HepG2 (cell line): Measurements from ENCODE around the gene RAC3. TPM values are rescaled to one million over a fixed set of nuclear protein-coding genes. Genes with fewer than 3 reads are reported as not detected.

Experiments
- ATAC-seq: fragments of 200-7000 bp; cut with Tn5 transposase; 3 replicates; pipeline ENCODE4 v1.9.1; 2020; ENCODE audit warnings: mild to moderate bottlenecking, moderate library complexity
- BruUV-seq: library from RNA; stranded (reverse); fragments of 400-500 nt; replicated peaks from 2 replicates; lab custom pipeline; 2021; lab: Mats Ljungman, UMichigan
- CTCF ChIA-PET: fragments of 300-600 bp; formaldehyde crosslinking; extraction: SDS; loops from one replicate; lab custom pipeline; 2021; ENCODE audit warnings: low total read pairs, inconsistent platforms, low intra/inter-chr PET ratio; lab: Yijun Ruan, JAX
- POLR2A ChIA-PET: fragments of 350-600 bp; sonication (Branson Sonifier 250); formaldehyde crosslinking; loops from one replicate; lab custom pipeline; 2020; ENCODE audit warnings: antibody characterized with exemption, inconsistent platforms; lab: Yijun Ruan, JAX
- DNase-seq: peaks from one replicate; pipeline ENCODE4 v3.0.0-alpha.2; 2015; ENCODE audit warnings: low spot score
- FAIRE-seq: peaks from 3 replicates; lab custom pipeline; 2011; peaks lifted over from hg19 to GRCh38; lab: Jason Lieb, UNC
- H2AFZ ChIP-seq: one replicate; pipeline ENCODE4 v1.6.1; 2011; ENCODE audit warnings: low read length, inconsistent platforms
- H3K27ac ChIP-seq: fragments of 300-600 bp; 3 replicates; pipeline ENCODE4 v1.8.0; 2011; ENCODE audit warnings: mixed run types, mild to moderate bottlenecking, mixed read lengths, low read length, inconsistent platforms; ENCODE audit not compliant: insufficient read depth; ENCODE audit errors: extremely low read length
- H3K27me3 ChIP-seq, 2 experiments: fragments of 200-600 bp in 1 of 2; 2 replicates in 1 of 2; 3 replicates in 1 of 2; pipeline versions ENCODE4 v1.6.0 to v1.8.0; 2011; ENCODE audit warnings: low read length in 2 of 2, mild to moderate bottlenecking in 2 of 2, moderate library complexity in 2 of 2, inconsistent platforms in 1 of 2; ENCODE audit not compliant: insufficient read depth in 2 of 2, control insufficient read depth in 1 of 2
- H3K36me3 ChIP-seq, 2 experiments: fragments of 200-600 bp in 1 of 2; replicated peaks in 1 of 2; 2 replicates in 1 of 2; 3 replicates in 1 of 2; pipeline versions ENCODE4 v1.5.1 to v1.8.0; 2011; ENCODE audit warnings: low read length in 2 of 2, inconsistent platforms in 1 of 2; ENCODE audit not compliant: insufficient read depth in 2 of 2, control insufficient read depth in 1 of 2
- H3K4me1 ChIP-seq: 2 replicates; pipeline ENCODE4 v1.5.1; 2012; ENCODE audit warnings: low read length, inconsistent platforms; ENCODE audit not compliant: insufficient read depth
- H3K4me2 ChIP-seq: 2 replicates; pipeline ENCODE4 v1.6.0; 2011; ENCODE audit warnings: low read depth, low read length, inconsistent platforms
- H3K4me3 ChIP-seq, 3 experiments: fragments of 200-600 bp in 1 of 3; sonication (generic), shearing (Covaris generic) in 1 of 3; replicated peaks in 1 of 3; 2 replicates each; pipeline ENCODE4 v1.5.1; 2011 to 2016; ENCODE audit warnings: low read length in 3 of 3, inconsistent platforms in 2 of 3, low read depth in 2 of 3, mild to moderate bottlenecking in 2 of 3, control low read depth in 1 of 3, mixed read lengths in 1 of 3; ENCODE audit not compliant: insufficient read depth in 1 of 3
- H3K79me2 ChIP-seq: one replicate; pipeline ENCODE4 v1.6.1; 2011; ENCODE audit warnings: low read length, inconsistent platforms; ENCODE audit not compliant: insufficient read depth
- H3K9ac ChIP-seq: 2 replicates; pipeline ENCODE4 v1.6.0; 2011; ENCODE audit warnings: mild to moderate bottlenecking, low read depth, low read length, inconsistent platforms; ENCODE audit not compliant: insufficient read depth
- H3K9me3 ChIP-seq: 2 replicates; pipeline ENCODE4 v1.5.1; 2012; ENCODE audit warnings: mild to moderate bottlenecking, low read length
- H4K20me1 ChIP-seq: 2 replicates; pipeline ENCODE4 v1.6.0; 2011; ENCODE audit warnings: inconsistent platforms, mild to moderate bottlenecking, low read length, moderate library complexity; ENCODE audit not compliant: insufficient read depth
- AGO2 ChIP-seq: fragments of 200-400 bp; formaldehyde crosslinking; optimal IDR thresholded peaks from 2 replicates; pipeline ENCODE3; 2017; ENCODE audit warnings: mild to moderate bottlenecking, low read depth, low read length, moderate library complexity
- HNRNPL ChIP-seq: fragments of 200-400 bp; formaldehyde crosslinking; IDR thresholded peaks from 2 replicates; pipeline ENCODE4 v1.6.1; 2017; ENCODE audit warnings: mild to moderate bottlenecking, low read depth, low read length
- MXD1 ChIP-seq: sonication (generic); formaldehyde crosslinking; IDR thresholded peaks from 2 replicates; pipeline ENCODE4 v1.4.0; 2020; ENCODE audit warnings: mild to moderate bottlenecking, missing genetic modification reagents
- RBFOX2 ChIP-seq: fragments of 200-400 bp; formaldehyde crosslinking; IDR thresholded peaks from 2 replicates; pipeline ENCODE4 v1.6.1; 2017; ENCODE audit warnings: low read depth, mild to moderate bottlenecking, low read length
- SMAD3 ChIP-seq: sonication (generic); formaldehyde crosslinking; IDR thresholded peaks from 2 replicates; pipeline ENCODE4 v1.4.0; 2020; ENCODE audit warnings: missing genetic modification reagents
- STAG1 ChIP-seq: sonication (generic); formaldehyde crosslinking; IDR thresholded peaks from 2 replicates; pipeline ENCODE4 v1.4.0; 2020; ENCODE audit warnings: missing genetic modification reagents
- XBP1 ChIP-seq: sonication (generic); formaldehyde crosslinking; IDR thresholded peaks from 2 replicates; pipeline ENCODE4 v1.5.0; 2020; ENCODE audit warnings: missing genetic modification reagents
- WGBS: methylation state at CpG from one replicate; pipeline ENCODE4 v1.1.6; 2017; ENCODE audit warnings: low lambda C conversion rate; 5-methylcytosine and 5-hydroxymethylcytosine counted together
- in situ Hi-C: cut with HindIII; loops from 2 replicates; pipeline ENCODE4 v1.10.0; 2017; ENCODE audit warnings: low pct_unique_long_range_greater_than_20kb; ENCODE audit not compliant: extremely low pct_ligation_motif_present
- intact Hi-C: fragments of 100-400 bp; cut with micrococcal nuclease; formaldehyde crosslinking; loops from one replicate; pipeline ENCODE4 v1.10.0; 2022; ENCODE audit not compliant: unreplicated experiment
- polyA plus RNA-seq, 8 experiments: library from polyadenylated mRNA; depleted of rRNA in 3 of 8; stranded (reverse) in 7 of 8; unstranded in 1 of 8; fragments of >200 nt; fragmentation: Illumina TruSeq in 4 of 8; extraction: Trizol in 4 of 8; gene quantifications; 2 replicates each; pipeline versions ENCODE4 v1.2.1 to v1.2.3, GENCODE V29; 2011 to 2016; ENCODE audit warnings: low read depth in 4 of 8, missing spikeins in 1 of 8, mixed read lengths in 1 of 8; ENCODE audit not compliant: insufficient read depth in 1 of 8
- total RNA-seq, 5 experiments: library from RNA; depleted of rRNA; stranded (reverse); fragments of >200 nt; fragmentation: Illumina TruSeq; extraction: Trizol; gene quantifications; 2 replicates each; pipeline ENCODE4 v1.2.3, GENCODE V29; 2016; ENCODE audit warnings: low read depth in 1 of 5
- TF ChIP-seq, protein P1 (sequence below): sonication (generic); formaldehyde crosslinking; conservative IDR thresholded peaks from 2 replicates; pipeline ENCODE4 v1.8.1; 2023; ENCODE audit warnings: missing genetic modification reagents

The RAC3 gene
- total and polyA plus RNA-seq, 2 of the 13 experiments (the other 11 are each of a cell fraction or from before 2014, with no cell fraction given) = 10.5 to 21.3 TPM

- ChIA-PET POLR2A (interaction anchor here (1.7 to 14.1 kb wide), 3 partner anchors 12 to 16 kb away, joined by 6 to 382 read pairs (median 8); no protein-coding TSS in a partner anchor), CTCF (no interaction called here)
- DNase-seq = no peak
- no peak overlapping the region for H3K4me2 ChIP-seq
- H3K36me3 ChIP-seq = peaks cover 22 to 54% of the 10 kb centered on the region in 2 experiments
- in situ Hi-C loops = no loop called here
- ATAC-seq = no peak
- H3K9ac ChIP-seq = no peak overlapping the region
- H4K20me1 ChIP-seq = no peaks in the 10 kb centered on the region
- H3K4me3 ChIP-seq = no peak overlapping the region
- intact Hi-C loops = no loop called here
- peaks cover 18% of the 10 kb centered on the region for H3K79me2 ChIP-seq
- no peak for FAIRE-seq
- H3K4me1 ChIP-seq = peaks cover 57% of the 10 kb centered on the region
- H3K9me3 ChIP-seq = no peaks in the 10 kb centered on the region
- over 99% methylated on average over 35 of the region's 35 CpGs for WGBS
- TF ChIP-seq RBFOX2 (peak; percentile 64), AGO2 (peak; percentile 56), XBP1 (CRISPR knock-in tag) (no peak), HNRNPL (0 out of 2 replicates have a peak, but pooled peaks have one; percentile 54)
- no TSS peak for BruUV-seq
- H3K27me3 ChIP-seq = no peaks in the 10 kb centered on the region
- peak overlapping the region; percentile 66 for H3K27ac ChIP-seq
- H2AFZ ChIP-seq = no peak overlapping the region
Measured at GRCh38 chr17:81983011-81983638, 48.4 kb upstream of the RAC3 start.

DNA sequence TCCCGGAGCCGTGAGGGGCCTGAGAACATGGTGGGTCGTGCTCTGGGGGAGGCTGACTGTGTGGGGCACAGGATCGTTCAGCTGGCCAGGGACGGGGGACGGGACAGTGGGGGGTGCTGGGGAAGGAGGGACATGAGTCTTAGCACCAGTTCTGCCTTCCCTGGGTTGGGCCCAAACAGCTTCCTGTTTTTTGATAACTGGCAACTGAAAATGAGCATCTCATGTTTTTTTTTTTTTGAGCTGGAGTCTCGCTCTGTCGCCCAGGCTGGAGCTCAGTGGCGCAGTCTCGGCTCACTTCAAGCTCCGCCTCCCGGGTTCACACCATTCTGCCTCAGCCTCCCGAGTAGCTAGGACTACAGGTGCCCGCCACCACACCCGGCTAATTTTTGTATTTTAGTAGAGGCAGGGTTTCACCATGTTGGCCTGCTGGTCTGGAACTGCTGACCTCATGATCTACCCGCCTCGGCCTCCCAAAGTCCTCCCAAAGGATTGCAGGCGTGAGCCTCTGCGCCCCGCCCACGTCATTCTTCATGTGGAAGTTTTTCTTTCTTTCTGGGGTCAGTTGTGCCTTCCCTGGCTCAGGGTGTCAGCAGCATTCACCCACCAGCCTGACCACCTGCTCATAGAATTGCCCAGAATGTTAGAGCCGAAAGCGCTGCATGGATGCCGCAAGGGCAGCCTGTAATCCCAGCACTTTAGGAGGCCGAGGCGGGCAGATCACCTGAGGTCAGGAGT, 47.7 kb upstream of the RAC3 start:
- POLR2A ChIA-PET = interaction anchor here (1.8 to 14.1 kb wide), 2 partner anchors 11 to 16 kb away, joined by 8 to 382 read pairs; no protein-coding TSS in a partner anchor
- peaks cover 24 to 58% of the 10 kb centered on the region in 2 experiments for H3K36me3 ChIP-seq
- no peak for ATAC-seq
- H2AFZ ChIP-seq = no peak overlapping the region
- in situ Hi-C loops (no loop called here), intact Hi-C loops (no loop called here)
- no peak overlapping the region for H3K27ac ChIP-seq
- TF ChIP-seq, protein P1, sequence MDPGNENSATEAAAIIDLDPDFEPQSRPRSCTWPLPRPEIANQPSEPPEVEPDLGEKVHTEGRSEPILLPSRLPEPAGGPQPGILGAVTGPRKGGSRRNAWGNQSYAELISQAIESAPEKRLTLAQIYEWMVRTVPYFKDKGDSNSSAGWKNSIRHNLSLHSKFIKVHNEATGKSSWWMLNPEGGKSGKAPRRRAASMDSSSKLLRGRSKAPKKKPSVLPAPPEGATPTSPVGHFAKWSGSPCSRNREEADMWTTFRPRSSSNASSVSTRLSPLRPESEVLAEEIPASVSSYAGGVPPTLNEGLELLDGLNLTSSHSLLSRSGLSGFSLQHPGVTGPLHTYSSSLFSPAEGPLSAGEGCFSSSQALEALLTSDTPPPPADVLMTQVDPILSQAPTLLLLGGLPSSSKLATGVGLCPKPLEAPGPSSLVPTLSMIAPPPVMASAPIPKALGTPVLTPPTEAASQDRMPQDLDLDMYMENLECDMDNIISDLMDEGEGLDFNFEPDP (CRISPR knock-in tag) = 0 out of 2 replicates have a peak, but pooled peaks have one; percentile 38
- TF ChIP-seq MXD1 (CRISPR knock-in tag) (0 out of 2 replicates have a peak, but pooled peaks have one; percentile 19), AGO2 (peak; percentile 40), STAG1 (CRISPR knock-in tag) (no peak), SMAD3 (CRISPR knock-in tag) (no peak)
- H3K9me3 ChIP-seq = no peaks in the 10 kb centered on the region
- FAIRE-seq = no peak
- no peak overlapping the region for H3K4me3 ChIP-seq
- WGBS = 97% methylated on average over 26 of the region's 26 CpGs
- H3K4me1 ChIP-seq = peaks cover 50% of the 10 kb centered on the region
- no peak overlapping the region for H3K9ac ChIP-seq
- H3K27me3 ChIP-seq = no peaks in the 10 kb centered on the region
- no peaks in the 10 kb centered on the region for H4K20me1 ChIP-seq
- H3K79me2 ChIP-seq = peaks cover 13% of the 10 kb centered on the region
- H3K4me2 ChIP-seq = no peak overlapping the region
- no peak for DNase-seq
- no TSS peak for BruUV-seq
- CTCF ChIA-PET = no interaction called here
